Body of pancreas (tissue), 4 donors: ENCODE data around the gene MAGEF1.

ENCODE experiments used
- POLR2A ChIP-seq, 3 donors: fragments of 450-650 bp; IDR thresholded peaks; one replicate each; pipeline ENCODE4 v1.6.1; 2016; ENCODE audit warnings: antibody characterized with exemption in 3 of 3, mild to moderate bottlenecking in 2 of 3
- TF ChIP-seq, protein P1 (sequence below), 7 experiments: fragments of 450-650 bp in 4 of 7; fragments of 200-600 bp in 3 of 7; sonication (generic) in 3 of 7; IDR thresholded peaks; one replicate each; pipeline ENCODE4 v1.5.1; 2016 to 2019; ENCODE audit warnings: antibody characterized with exemption in 7 of 7

- TF ChIP-seq POLR2A (IDR thresholded peaks at IDR 0.05): no peak
- TF ChIP-seq, protein P1, sequence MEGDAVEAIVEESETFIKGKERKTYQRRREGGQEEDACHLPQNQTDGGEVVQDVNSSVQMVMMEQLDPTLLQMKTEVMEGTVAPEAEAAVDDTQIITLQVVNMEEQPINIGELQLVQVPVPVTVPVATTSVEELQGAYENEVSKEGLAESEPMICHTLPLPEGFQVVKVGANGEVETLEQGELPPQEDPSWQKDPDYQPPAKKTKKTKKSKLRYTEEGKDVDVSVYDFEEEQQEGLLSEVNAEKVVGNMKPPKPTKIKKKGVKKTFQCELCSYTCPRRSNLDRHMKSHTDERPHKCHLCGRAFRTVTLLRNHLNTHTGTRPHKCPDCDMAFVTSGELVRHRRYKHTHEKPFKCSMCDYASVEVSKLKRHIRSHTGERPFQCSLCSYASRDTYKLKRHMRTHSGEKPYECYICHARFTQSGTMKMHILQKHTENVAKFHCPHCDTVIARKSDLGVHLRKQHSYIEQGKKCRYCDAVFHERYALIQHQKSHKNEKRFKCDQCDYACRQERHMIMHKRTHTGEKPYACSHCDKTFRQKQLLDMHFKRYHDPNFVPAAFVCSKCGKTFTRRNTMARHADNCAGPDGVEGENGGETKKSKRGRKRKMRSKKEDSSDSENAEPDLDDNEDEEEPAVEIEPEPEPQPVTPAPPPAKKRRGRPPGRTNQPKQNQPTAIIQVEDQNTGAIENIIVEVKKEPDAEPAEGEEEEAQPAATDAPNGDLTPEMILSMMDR (IDR thresholded peaks at IDR 0.05): no peak
Measured at GRCh38 chr3:184663756-184664155, 48.1 kb downstream of the MAGEF1 start.
